GM12864 (cell line): ENCODE results near the gene ANKS1B.

Experiments
- DNase-seq: peaks from one replicate; pipeline ENCODE4 v3.0.0-alpha.2; 2011; ENCODE audit warnings: low read depth
- H3K4me3 ChIP-seq: 2 replicates; pipeline ENCODE4 v1.5.1; 2011; ENCODE audit warnings: mild to moderate bottlenecking, low read depth, low read length, control low read depth
- CTCF ChIP-seq: IDR thresholded peaks from 2 replicates; pipeline ENCODE4 v1.5.1; 2011; ENCODE audit warnings: low read depth, mild to moderate bottlenecking, moderate library complexity, low read length, control low read depth, inconsistent platforms; ENCODE audit errors: missing control alignments

The ANKS1B gene

GRCh38 chr12:99450036-99450630 lies 534.6 kb downstream of the ANKS1B start:
- no peak overlapping the region for H3K4me3 ChIP-seq

GRCh38 chr12:99444859-99445316 lies 539.8 kb downstream of the ANKS1B start:
- DNase-seq: no peak
- H3K4me3 ChIP-seq: no peak overlapping the region
- TF ChIP-seq CTCF: no peak

More at GRCh38 chr12:99450036-99450630, 534.6 kb downstream of the ANKS1B start:
- no peak for DNase-seq
- TF ChIP-seq CTCF: no peak

- TF ChIP-seq CTCF: no peak
- DNase-seq: no peak
- no peak overlapping the region for H3K4me3 ChIP-seq
Observed at GRCh38 chr12:99442758-99443157, 542.0 kb downstream of the ANKS1B start.

- no peak for DNase-seq
- H3K4me3 ChIP-seq: no peak overlapping the region
- no peak for TF ChIP-seq CTCF
Observed at GRCh38 chr12:99439399-99439798, 545.3 kb downstream of the ANKS1B start.

GRCh38 chr12:99436584-99436983 lies 548.2 kb downstream of the ANKS1B start:
- no peak for TF ChIP-seq CTCF
- peak; percentile 68 for DNase-seq
- no peak overlapping the region for H3K4me3 ChIP-seq

- H3K4me3 ChIP-seq: no peak overlapping the region
- TF ChIP-seq CTCF: no peak
- DNase-seq: no peak
Observed at GRCh38 chr12:99435095-99435791, 549.5 kb downstream of the ANKS1B start.

- TF ChIP-seq CTCF: no peak
- no peak for DNase-seq
- H3K4me3 ChIP-seq: no peak overlapping the region
Observed at GRCh38 chr12:99433155-99433554, 551.6 kb downstream of the ANKS1B start.
